ENCODE data around the gene TP53I11.

- TF ChIP-seq TCF12 (IDR thresholded peaks at IDR 0.05; ENCODE audit: low read depth) = no peak
- TF ChIP-seq RAD21 (IDR thresholded peaks at IDR 0.05; ENCODE audit: low read depth) = peak; percentile 92
- TF ChIP-seq USF1 (IDR thresholded peaks at IDR 0.05) = no peak
- no peak for TF ChIP-seq YY1 (IDR thresholded peaks at IDR 0.05; ENCODE audit: low read depth)
- no peak for TF ChIP-seq FOXM1 (IDR thresholded peaks at IDR 0.05; ENCODE audit: borderline replicate concordance, low read depth)
- no peak for TF ChIP-seq TAF1 (IDR thresholded peaks at IDR 0.05; ENCODE audit: low read depth)
- no peak for TF ChIP-seq CREB1 (IDR thresholded peaks at IDR 0.05; ENCODE audit: low read depth)
- TF ChIP-seq REST (IDR thresholded peaks at IDR 0.05; ENCODE audit: low read depth) = no peak
- no peak for TF ChIP-seq EP300 (IDR thresholded peaks at IDR 0.05; ENCODE audit: borderline replicate concordance)
- no peak for TF ChIP-seq CEBPB (IDR thresholded peaks at IDR 0.05)
- no peak for TF ChIP-seq ZBTB7A (IDR thresholded peaks at IDR 0.05; ENCODE audit: low read depth)
- 0 out of 2 replicates have a peak, but pooled peaks have one; percentile 1 for TF ChIP-seq MAX (IDR thresholded peaks at IDR 0.05)
These were observed 56.7 kb downstream of the TP53I11 start for GRCh38 chr11:44893846-44894617.

Measured in Ishikawa (cell line).